Neural cell (in vitro differentiated cells): ENCODE measurements around the gene STYXL1. TPM values are rescaled to one million over a fixed set of nuclear protein-coding genes. Genes with fewer than 3 reads are reported as not detected.

ENCODE experiments used
- H2AFZ ChIP-seq: fragments of 200-600, 300-800 bp; sonication (generic), shearing (Covaris generic); 2 replicates; pipeline ENCODE4 v1.6.0; 2014; ENCODE audit warnings: low read depth, mild to moderate bottlenecking, antibody characterized with exemption, low read length, moderate library complexity
- H3F3A ChIP-seq: fragments of 200-600 bp; shearing (Covaris generic); 2 replicates; pipeline ENCODE4 v1.6.1; 2016; ENCODE audit warnings: mild to moderate bottlenecking, moderate library complexity, mixed read lengths, antibody characterized with exemption, low read length; ENCODE audit not compliant: insufficient read depth, poor library complexity, severe bottlenecking
- H3K27ac ChIP-seq: fragments of 200-600, 300-800 bp; sonication (generic), shearing (Covaris generic); 2 replicates; pipeline ENCODE4 v1.5.1; 2014; ENCODE audit warnings: mild to moderate bottlenecking, low read length, moderate library complexity
- H3K27me3 ChIP-seq: fragments of 300-800, 200-600 bp; sonication (generic), shearing (Covaris generic); 2 replicates; pipeline ENCODE4 v1.6.0; 2014; ENCODE audit warnings: mild to moderate bottlenecking, low read depth, low read length, moderate library complexity; ENCODE audit not compliant: insufficient read depth
- H3K36me3 ChIP-seq: fragments of 300-800, 200-600 bp; sonication (generic), shearing (Covaris generic); 2 replicates; pipeline ENCODE4 v1.5.1; 2014; ENCODE audit warnings: mild to moderate bottlenecking, antibody characterized with exemption, low read length, moderate library complexity; ENCODE audit not compliant: insufficient read depth
- H3K4me2 ChIP-seq: fragments of 300-800, 200-600 bp; sonication (generic), shearing (Covaris generic); 2 replicates; pipeline ENCODE4 v1.6.0; 2014; ENCODE audit warnings: mild to moderate bottlenecking, low read length
- H3K4me3 ChIP-seq: fragments of 300-800, 200-600 bp; sonication (generic), shearing (Covaris generic); 2 replicates; pipeline ENCODE4 v1.5.1; 2014; ENCODE audit warnings: mild to moderate bottlenecking, low read length, moderate library complexity
- H3K79me2 ChIP-seq: fragments of 200-600 bp; shearing (Covaris generic); replicated peaks from 2 replicates; pipeline ENCODE4 v1.6.0; 2014; ENCODE audit warnings: mild to moderate bottlenecking, low read length, moderate library complexity; ENCODE audit not compliant: insufficient read depth
- H3K9ac ChIP-seq: fragments of 300-800, 200-600 bp; sonication (generic), shearing (Covaris generic); 2 replicates; pipeline ENCODE4 v1.6.1; 2016; ENCODE audit warnings: mild to moderate bottlenecking, low read length, mixed read lengths
- H3K9me2 ChIP-seq: fragments of 200-600 bp; shearing (Covaris generic); 2 replicates; pipeline ENCODE4 v1.6.1; 2016; ENCODE audit warnings: mild to moderate bottlenecking, low read length, mixed read lengths; ENCODE audit not compliant: insufficient read depth
- H3K9me3 ChIP-seq: fragments of 200-600, 300-800 bp; sonication (generic), shearing (Covaris generic); 2 replicates; pipeline ENCODE4 v1.6.1; 2016; ENCODE audit warnings: mild to moderate bottlenecking, mixed run types, low read length, moderate library complexity, mixed read lengths
- H4K20me1 ChIP-seq: fragments of 200-600 bp; shearing (Covaris generic); 2 replicates; pipeline ENCODE4 v1.6.1; 2016; ENCODE audit warnings: mild to moderate bottlenecking, mixed run types; ENCODE audit not compliant: insufficient read depth
- EP300 ChIP-seq: fragments of 450-650 bp; conservative IDR thresholded peaks from 2 replicates; pipeline ENCODE4 v1.6.1; 2014; ENCODE audit warnings: antibody characterized with exemption, mild to moderate bottlenecking, moderate library complexity; ENCODE audit not compliant: poor library complexity, severe bottlenecking
- EZH2 ChIP-seq: fragments of 200-600, 300-800 bp; shearing (Covaris generic), sonication (generic); IDR thresholded peaks from 2 replicates; pipeline ENCODE4 v1.6.1; 2014; ENCODE audit warnings: antibody characterized with exemption, low read length, borderline replicate concordance, mild to moderate bottlenecking; ENCODE audit not compliant: insufficient read depth, poor library complexity, severe bottlenecking
- MXI1 ChIP-seq: fragments of 450-650 bp; conservative IDR thresholded peaks from 2 replicates; pipeline ENCODE4 v1.6.1; 2014; ENCODE audit warnings: antibody characterized with exemption, mild to moderate bottlenecking; ENCODE audit not compliant: poor library complexity, severe bottlenecking
- POLR2AphosphoS5 ChIP-seq: IDR thresholded peaks from 2 replicates; pipeline ENCODE4 v1.6.1; 2012
- RAD21 ChIP-seq: fragments of 450-650 bp; conservative IDR thresholded peaks from 2 replicates; pipeline ENCODE4 v1.6.1; 2014; ENCODE audit warnings: antibody characterized with exemption, mild to moderate bottlenecking, moderate library complexity
- SMC3 ChIP-seq: fragments of 450-650 bp; conservative IDR thresholded peaks from 2 replicates; pipeline ENCODE4 v1.6.1; 2014; ENCODE audit warnings: antibody characterized with exemption, mild to moderate bottlenecking, moderate library complexity; ENCODE audit not compliant: poor library complexity
- TAF1 ChIP-seq: IDR thresholded peaks from 2 replicates; pipeline ENCODE4 v1.6.1; 2012; ENCODE audit warnings: low read depth
- polyA plus RNA-seq: library from polyadenylated mRNA; depleted of rRNA; stranded (reverse); fragments of >200 nt; gene quantifications from 2 replicates; pipeline ENCODE4 v1.2.3, GENCODE V29; 2014
- TF ChIP-seq, protein P1 (sequence below): fragments of 450-650 bp; IDR thresholded peaks from 2 replicates; pipeline ENCODE4 v1.5.1; 2014; ENCODE audit warnings: antibody characterized with exemption, mild to moderate bottlenecking, moderate library complexity; ENCODE audit not compliant: poor library complexity, severe bottlenecking
- TF ChIP-seq, protein P2 (sequence below): IDR thresholded peaks from 2 replicates; pipeline ENCODE4 v1.6.1; 2012; ENCODE audit warnings: borderline replicate concordance

STYXL1 gene
- polyA plus RNA-seq, 1 donor from 2014 or later, result 59.9 TPM

DNA sequence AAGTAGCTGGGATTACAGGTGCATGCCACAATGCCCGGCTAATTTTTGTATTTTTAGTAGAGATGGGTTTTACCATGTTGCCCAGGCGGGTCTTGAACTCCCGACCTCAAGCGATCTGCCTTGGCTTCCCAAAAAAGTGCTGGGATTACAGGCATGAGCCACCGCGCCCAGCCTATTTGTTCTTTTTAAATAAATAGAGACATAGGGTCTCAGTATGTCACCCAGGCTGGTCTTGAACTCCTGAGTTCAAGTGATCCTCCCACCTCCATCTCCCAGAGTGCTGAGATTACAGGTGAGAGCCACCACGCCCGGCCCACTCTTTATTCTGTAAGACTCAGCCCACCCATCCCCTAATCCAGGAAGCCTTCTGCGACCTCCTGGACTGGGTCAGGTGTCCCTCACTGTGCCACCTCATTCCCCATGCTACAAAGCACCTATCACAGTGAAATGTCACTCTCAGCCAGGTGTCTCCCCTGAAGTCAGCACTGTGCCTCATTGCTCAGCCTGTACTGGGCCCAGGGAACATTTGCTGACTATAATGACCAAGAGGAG is 56.2 kb downstream of the STYXL1 start:
- Histone ChIP-seq H3K9me2 (no peaks in the 10 kb centered on the region), H3K4me2 (no peak overlapping the region)

DNA sequence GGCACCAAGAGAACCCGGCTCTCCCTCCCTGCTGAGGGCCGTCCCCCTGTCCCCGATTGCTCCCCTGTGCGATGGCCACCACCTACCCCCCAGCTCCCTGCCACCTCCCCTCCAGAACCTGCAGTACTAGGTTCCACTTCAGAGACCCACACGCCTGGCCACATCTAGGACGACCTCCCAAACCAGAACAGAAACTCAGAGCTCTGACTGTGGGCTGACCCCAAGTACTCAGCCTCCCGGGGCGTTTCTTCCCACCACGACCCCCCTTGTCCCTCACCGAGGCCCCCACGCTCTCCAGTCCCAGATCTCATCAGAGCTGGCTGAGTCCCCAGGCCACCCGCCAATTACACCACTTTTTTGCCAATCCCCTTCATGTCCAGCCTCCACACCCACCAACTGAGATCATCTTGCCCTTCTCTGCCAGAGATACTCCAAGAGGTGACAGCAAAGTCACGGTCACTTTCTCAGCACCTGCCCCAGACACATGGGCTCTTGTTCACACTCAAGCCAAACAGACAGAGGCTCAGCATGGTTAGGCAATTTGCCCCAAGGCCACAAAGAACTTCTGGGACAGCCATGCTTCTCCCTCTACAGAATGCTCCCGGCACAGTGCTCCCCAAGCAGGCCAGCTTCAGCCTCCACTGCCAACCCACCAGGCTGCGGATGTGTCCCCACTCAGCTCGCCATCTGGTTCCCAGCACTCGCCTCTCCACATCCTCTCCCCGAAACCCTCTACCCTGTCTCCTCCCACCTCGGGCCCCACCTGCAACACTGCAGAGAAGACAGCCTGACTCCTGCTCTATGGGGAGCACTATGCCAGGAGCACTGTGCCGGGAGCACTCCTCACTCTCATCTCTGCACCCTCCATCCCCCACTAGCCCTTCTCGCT is 58.1 kb downstream of the STYXL1 start:
- no peaks in the 10 kb centered on the region for H3K9me3 ChIP-seq
- H3F3A ChIP-seq, result no peaks in the 10 kb centered on the region
- no peak for TF ChIP-seq RAD21
- TF ChIP-seq, protein P1, sequence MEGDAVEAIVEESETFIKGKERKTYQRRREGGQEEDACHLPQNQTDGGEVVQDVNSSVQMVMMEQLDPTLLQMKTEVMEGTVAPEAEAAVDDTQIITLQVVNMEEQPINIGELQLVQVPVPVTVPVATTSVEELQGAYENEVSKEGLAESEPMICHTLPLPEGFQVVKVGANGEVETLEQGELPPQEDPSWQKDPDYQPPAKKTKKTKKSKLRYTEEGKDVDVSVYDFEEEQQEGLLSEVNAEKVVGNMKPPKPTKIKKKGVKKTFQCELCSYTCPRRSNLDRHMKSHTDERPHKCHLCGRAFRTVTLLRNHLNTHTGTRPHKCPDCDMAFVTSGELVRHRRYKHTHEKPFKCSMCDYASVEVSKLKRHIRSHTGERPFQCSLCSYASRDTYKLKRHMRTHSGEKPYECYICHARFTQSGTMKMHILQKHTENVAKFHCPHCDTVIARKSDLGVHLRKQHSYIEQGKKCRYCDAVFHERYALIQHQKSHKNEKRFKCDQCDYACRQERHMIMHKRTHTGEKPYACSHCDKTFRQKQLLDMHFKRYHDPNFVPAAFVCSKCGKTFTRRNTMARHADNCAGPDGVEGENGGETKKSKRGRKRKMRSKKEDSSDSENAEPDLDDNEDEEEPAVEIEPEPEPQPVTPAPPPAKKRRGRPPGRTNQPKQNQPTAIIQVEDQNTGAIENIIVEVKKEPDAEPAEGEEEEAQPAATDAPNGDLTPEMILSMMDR, result no peak
- no peaks in the 10 kb centered on the region for H3K79me2 ChIP-seq
- no peaks in the 10 kb centered on the region for H3K9me2 ChIP-seq
- no peak overlapping the region for H3K4me3 ChIP-seq
- no peaks in the 10 kb centered on the region for H3K36me3 ChIP-seq
- H4K20me1 ChIP-seq, result no peaks in the 10 kb centered on the region
- H3K9ac ChIP-seq, result no peak overlapping the region
- H3K4me2 ChIP-seq, result no peak overlapping the region
- H3K27me3 ChIP-seq, result no peaks in the 10 kb centered on the region
- no peak overlapping the region for H2AFZ ChIP-seq
- no peak overlapping the region for H3K27ac ChIP-seq

More for the DNA sequence above, 56.2 kb downstream of the STYXL1 start:
- Histone ChIP-seq H3K9ac (no peak overlapping the region), H3F3A (no peaks in the 10 kb centered on the region), H3K4me3 (no peak overlapping the region), H4K20me1 (no peaks in the 10 kb centered on the region), H3K27me3 (no peaks in the 10 kb centered on the region), H3K79me2 (no peaks in the 10 kb centered on the region), H3K36me3 (no peaks in the 10 kb centered on the region), H2AFZ (no peak overlapping the region), H3K27ac (no peak overlapping the region), H3K9me3 (no peaks in the 10 kb centered on the region)
- TF ChIP-seq POLR2AphosphoS5 (no peak), TAF1 (no peak), SMC3 (no peak), EZH2 (no peak), EP300 (no peak), MXI1 (no peak), RAD21 (no peak)
- TF ChIP-seq, protein P1, result no peak
- TF ChIP-seq, protein P2, sequence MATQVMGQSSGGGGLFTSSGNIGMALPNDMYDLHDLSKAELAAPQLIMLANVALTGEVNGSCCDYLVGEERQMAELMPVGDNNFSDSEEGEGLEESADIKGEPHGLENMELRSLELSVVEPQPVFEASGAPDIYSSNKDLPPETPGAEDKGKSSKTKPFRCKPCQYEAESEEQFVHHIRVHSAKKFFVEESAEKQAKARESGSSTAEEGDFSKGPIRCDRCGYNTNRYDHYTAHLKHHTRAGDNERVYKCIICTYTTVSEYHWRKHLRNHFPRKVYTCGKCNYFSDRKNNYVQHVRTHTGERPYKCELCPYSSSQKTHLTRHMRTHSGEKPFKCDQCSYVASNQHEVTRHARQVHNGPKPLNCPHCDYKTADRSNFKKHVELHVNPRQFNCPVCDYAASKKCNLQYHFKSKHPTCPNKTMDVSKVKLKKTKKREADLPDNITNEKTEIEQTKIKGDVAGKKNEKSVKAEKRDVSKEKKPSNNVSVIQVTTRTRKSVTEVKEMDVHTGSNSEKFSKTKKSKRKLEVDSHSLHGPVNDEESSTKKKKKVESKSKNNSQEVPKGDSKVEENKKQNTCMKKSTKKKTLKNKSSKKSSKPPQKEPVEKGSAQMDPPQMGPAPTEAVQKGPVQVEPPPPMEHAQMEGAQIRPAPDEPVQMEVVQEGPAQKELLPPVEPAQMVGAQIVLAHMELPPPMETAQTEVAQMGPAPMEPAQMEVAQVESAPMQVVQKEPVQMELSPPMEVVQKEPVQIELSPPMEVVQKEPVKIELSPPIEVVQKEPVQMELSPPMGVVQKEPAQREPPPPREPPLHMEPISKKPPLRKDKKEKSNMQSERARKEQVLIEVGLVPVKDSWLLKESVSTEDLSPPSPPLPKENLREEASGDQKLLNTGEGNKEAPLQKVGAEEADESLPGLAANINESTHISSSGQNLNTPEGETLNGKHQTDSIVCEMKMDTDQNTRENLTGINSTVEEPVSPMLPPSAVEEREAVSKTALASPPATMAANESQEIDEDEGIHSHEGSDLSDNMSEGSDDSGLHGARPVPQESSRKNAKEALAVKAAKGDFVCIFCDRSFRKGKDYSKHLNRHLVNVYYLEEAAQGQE, result no peak
